ENCODE measurements around the gene PPFIA1. TPM values are rescaled to one million over a fixed set of nuclear protein-coding genes. Genes with fewer than 3 reads are reported as not detected.

PPFIA1 gene
- polyA plus RNA-seq, 3 donors, result 44.2 to 58.5 (median 48.2) TPM

DNA sequence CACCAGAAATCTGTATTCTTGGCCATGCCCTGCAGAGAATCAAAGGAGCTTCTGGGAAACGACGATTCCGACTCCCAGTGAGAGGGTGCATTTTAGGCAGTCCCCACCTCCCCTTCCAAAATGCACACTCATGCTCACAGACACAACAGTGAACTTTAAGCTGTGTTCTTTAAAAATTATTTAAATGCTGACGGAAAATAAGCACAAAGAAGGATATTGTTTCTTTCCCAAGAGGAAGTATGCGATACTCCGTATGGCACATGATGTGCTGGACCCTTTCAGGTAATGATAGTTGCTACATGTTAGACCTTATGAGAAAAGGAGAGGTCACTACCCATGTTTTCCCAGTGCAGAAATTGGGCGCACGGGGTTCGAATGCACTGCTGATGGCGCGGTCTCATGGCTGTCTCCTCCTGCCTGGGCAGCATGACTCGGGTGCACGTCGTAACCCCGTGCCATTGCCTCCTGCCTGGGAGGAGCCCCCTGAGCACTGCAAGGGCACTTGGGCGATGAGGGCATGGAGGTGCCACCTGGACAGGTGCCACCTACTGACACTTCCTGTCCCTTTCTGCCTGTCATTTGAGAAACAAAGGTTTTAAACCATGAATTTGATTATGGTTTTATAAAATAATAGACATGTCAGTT, 64.0 kb downstream of the PPFIA1 start:
- DNase-seq (ENCODE audit: extremely low read depth in 1 of 11, low read depth in 9 of 11, low spot score in 4 of 11), result no peak

DNA sequence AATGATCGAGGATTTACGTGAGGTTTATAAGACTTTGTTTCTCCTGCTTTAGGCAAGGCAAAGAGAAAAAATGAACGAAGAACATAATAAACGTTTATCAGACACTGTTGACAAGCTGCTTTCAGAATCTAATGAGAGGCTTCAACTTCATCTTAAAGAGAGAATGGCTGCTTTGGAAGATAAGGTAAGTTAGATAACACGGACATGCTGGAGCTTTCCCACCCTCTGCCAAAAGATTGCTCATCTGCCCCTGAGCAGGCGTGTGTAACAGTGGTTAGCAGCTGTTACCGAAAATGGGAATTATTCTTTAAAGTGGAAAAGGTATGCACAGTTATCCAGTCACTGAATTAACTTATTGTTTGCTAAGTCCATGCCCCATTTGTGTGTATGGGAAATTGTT, 65.0 kb downstream of the PPFIA1 start:
- no peak for DNase-seq (ENCODE audit: extremely low read depth in 1 of 11, low read depth in 9 of 11, low spot score in 4 of 11)

- DNase-seq (ENCODE audit: extremely low read depth in 1 of 11, low read depth in 9 of 11, low spot score in 4 of 11), result no peak
These were observed 68.1 kb downstream of the PPFIA1 start for GRCh38 chr11:70338594-70338993.

- DNase-seq (ENCODE audit: extremely low read depth in 1 of 11, low read depth in 9 of 11, low spot score in 4 of 11), result no peak
These were observed 68.6 kb downstream of the PPFIA1 start for GRCh38 chr11:70339066-70339465.

DNA sequence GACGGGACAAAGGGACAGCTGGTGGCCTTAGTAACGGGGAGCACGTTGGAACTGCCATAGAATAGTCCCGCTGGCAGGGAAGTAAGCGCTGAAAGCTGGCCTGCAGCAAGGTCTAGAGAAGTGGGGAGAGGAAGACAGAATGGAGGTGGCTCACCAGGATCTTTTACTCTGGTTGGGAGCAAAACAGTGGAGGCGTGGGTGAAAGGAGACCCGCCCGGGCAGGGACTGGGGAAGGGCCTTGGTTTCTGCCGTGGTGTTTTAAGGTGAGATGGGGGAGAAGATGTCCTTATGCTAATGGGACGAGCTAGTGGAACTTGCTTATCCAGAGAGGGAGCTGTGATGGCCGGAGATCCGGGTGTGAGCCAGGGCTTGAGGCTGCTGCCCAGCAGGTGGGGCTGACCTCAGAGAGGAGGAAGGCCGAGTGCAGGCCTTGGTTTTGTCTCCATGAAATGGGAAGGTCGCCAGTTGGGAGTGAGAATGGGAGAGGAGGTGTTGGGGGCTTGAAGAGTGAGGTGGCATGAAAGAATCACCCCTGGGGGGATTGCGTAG, 71.5 kb downstream of the PPFIA1 start:
- DNase-seq (ENCODE audit: extremely low read depth in 1 of 11, low read depth in 9 of 11, low spot score in 4 of 11), result no peak

- DNase-seq (ENCODE audit: extremely low read depth in 1 of 11, low read depth in 9 of 11, low spot score in 4 of 11), result peak in 10 of 11 donors; percentile 10 to 65 (median 42)
These were observed 73.1 kb downstream of the PPFIA1 start for GRCh38 chr11:70343636-70344035.

GRCh38 chr11:70348191-70348590, 77.7 kb downstream of the PPFIA1 start:
- DNase-seq (ENCODE audit: extremely low read depth in 1 of 11, low read depth in 9 of 11, low spot score in 4 of 11), result no peak

DNA sequence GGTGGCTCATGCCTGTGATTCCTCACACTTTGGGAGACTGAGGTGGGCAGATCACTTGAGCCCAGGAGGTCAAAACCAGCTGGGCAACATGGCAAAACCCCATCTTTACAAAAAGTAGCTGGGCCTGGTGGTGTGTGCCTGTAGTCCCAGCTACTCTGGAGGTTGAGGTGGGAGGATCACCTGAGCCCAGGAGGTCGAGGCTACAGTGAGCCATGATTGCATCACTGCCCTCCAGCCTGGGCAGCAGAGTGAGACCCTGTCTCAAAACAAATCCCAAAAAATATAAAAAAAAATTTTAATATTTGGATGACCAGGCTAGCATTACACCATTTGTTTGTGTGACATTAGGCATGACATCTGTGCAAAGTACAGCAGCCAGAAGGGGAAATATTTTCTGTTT, 78.1 kb downstream of the PPFIA1 start:
- DNase-seq (ENCODE audit: extremely low read depth in 1 of 11, low read depth in 9 of 11, low spot score in 4 of 11), result no peak

DNA sequence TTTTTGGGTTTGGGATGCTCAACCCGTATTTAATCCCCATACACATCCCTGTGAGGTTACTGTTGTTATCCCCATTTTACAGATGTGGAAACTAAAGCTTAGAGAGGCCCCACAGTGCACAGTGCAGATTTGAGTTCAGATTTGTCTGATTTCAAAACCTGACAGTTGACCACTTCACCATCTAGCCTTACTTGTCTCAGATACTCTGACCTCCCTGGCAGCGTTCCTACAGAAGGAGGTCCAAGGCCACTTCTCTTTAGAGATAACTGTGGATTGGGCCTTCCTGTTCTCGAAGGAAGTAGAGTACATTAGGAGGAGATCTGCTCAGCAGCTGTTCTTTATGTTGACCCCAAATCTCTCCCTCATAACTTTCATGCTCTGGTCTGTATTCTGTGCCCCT, 81.2 kb downstream of the PPFIA1 start:
- DNase-seq (ENCODE audit: extremely low read depth in 1 of 11, low read depth in 9 of 11, low spot score in 4 of 11), result no peak

DNA sequence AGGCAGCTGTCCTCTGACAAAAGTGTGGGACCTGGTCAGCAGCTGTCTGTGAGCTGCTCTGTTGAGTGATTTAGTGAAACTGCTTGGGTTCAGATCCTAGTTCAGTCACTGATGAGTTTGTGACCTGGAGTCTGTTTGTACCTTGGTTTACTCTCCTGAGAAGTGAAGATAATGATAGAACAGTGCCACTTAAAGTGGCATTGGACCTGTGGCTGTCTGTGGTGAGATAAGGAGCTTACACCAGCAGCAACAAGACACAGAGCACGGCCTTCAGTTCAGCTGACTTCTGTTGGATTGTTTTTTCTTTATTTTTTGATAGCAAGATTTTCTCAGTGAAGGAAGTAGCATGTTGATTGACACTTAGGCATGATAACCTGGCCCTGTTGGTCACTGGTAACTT, 81.6 kb downstream of the PPFIA1 start:
- DNase-seq (ENCODE audit: extremely low read depth in 1 of 11, low read depth in 9 of 11, low spot score in 4 of 11), result no peak

GRCh38 chr11:70352601-70353000, 82.1 kb downstream of the PPFIA1 start:
- no peak for DNase-seq (ENCODE audit: extremely low read depth in 1 of 11, low read depth in 9 of 11, low spot score in 4 of 11)

- no peak for DNase-seq (ENCODE audit: extremely low read depth in 1 of 11, low read depth in 9 of 11, low spot score in 4 of 11)
These were observed 82.8 kb downstream of the PPFIA1 start for GRCh38 chr11:70353329-70353728.

DNA sequence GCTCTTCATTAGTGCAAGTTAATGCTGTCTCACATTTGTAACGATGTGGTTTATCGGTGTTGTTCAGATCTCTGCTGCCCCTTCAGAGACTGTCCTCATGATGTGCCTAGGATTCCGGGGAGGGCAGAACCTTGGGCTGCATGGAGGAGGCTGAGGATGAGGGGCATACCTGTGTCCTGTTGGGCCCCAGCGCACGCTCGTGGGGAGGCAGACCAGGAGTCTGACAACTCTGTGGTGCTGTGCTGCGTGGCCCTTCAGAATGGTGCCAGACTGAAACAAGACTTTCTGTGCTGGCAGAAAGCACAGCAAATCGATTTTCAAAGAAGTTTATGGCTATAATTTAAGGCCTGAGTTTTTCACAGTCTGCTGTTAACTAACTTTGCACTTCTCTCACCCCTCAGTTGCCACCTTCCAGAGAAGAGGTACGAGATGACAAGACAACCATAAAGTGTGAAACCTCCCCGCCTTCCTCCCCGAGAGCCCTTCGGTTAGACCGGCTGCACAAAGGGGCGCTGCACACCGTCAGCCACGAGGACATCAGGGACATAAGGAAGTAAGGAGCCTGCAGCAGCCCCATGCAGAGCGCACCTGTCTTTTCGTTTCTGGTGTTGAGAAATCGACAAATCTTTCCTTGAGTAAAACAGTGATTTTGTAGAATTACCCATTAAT, 83.5 kb downstream of the PPFIA1 start:
- DNase-seq (ENCODE audit: extremely low read depth in 1 of 11, low read depth in 9 of 11, low spot score in 4 of 11), result no peak

DNA sequence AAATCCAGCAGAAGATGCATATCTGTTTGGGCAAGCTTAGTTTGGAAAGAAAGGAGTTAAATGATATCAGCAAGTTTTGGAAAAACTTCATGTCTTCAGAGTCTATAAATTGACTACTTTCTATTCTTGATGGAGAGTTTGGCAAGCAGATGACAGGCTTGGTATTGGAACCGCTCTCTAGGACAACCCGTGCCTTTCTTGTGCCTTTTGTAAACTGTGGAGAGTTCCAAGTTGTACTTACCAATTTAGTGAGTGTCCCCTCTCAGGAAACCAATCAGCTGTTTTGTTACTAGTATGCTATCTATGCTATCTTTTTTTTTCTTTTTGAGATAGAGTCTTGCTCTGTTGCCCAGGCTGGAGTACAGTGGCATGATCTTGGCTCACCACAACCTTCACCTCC, 84.1 kb downstream of the PPFIA1 start:
- DNase-seq (ENCODE audit: extremely low read depth in 1 of 11, low read depth in 9 of 11, low spot score in 4 of 11), result no peak

DNA sequence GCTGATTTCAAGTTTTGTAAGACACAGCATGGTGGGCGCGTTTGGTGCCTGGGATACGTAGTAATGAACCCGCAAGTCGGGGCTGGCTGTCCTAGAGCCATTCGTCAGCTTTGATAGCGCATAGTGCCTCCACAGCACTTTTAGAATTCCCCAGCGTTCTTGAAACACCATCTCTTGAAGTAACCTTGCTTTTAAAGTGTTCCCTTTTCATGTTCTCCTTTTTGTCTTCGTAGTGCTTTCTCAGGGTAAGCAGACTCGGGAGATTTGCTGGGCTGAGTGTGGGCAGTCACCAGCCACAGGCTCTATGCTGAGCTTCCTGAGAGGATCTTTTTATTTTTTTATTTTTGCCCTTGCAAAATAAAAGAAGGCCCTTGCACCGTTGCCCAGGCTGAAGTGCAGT, 88.3 kb downstream of the PPFIA1 start:
- DNase-seq (ENCODE audit: extremely low read depth in 1 of 11, low read depth in 9 of 11, low spot score in 4 of 11), result no peak

GRCh38 chr11:70359451-70360205, 89.1 kb downstream of the PPFIA1 start:
- no peak for DNase-seq (ENCODE audit: extremely low read depth in 1 of 11, low read depth in 9 of 11, low spot score in 4 of 11)

- DNase-seq (ENCODE audit: extremely low read depth in 1 of 11, low read depth in 9 of 11, low spot score in 4 of 11), result no peak
These were observed 89.7 kb downstream of the PPFIA1 start for GRCh38 chr11:70360211-70360610.

DNA sequence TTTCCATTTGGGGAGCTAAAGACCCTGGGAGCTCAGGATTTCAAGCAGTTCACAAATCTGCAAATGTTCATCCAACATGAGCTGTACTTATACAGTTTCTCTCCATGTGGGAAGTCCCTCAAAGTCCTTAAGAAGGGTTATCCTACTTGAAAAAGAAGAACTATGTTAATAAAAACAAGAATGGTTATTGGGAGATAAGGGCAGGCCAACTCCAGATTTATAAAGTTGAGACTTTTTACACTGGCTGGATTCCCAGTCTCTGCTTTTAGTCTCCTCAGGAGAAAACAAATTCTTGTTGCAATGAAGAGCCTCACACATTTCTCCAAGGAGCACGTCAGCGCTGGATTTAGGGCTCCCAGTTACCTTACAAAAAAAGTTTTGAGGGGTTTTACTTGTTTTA, 93.7 kb downstream of the PPFIA1 start:
- no peak for DNase-seq (ENCODE audit: extremely low read depth in 1 of 11, low read depth in 9 of 11, low spot score in 4 of 11)

DNA sequence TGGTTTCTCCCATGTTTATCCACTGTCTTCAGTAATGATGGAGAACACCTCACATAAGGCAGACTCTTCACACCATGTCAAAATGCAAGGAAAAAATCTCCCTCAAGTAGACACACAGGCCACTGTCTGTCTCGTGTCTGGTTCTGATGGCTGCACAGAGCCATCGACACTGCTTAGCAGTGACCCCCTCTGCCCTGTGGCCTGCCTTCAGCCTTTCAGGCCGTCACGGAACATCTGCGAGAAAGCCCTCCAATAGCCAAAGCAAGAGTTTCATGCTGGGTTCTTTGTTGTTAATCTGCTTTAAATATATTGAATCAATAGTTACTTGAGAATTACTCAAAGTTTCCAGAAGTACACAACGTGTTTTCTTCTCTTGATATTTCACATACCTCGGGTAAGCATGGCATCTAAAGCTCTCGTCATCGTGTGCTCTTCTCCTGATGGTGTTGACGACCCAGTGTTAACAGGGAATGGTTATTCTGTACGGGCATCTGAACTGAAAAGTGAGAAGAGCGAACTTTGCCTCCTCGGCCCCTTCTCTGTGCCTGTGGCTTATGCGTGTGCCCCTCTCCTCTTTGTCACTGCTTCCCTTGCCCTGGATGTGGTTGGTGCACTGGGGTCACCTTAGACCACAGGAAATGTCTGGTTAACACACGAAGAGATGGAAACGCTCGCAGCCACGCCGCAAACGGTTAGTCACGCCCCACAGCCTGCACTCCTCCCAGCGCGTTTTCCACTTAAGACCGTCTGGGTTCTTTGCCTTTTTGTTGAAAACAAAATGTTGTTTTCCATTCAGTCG, 94.5 kb downstream of the PPFIA1 start:
- DNase-seq (ENCODE audit: extremely low read depth in 1 of 11, low read depth in 9 of 11, low spot score in 4 of 11), result no peak
